Right lobe of liver (tissue), 6 donors: ENCODE data around the gene BID. TPM values are rescaled to one million over a fixed set of nuclear protein-coding genes. Genes with fewer than 3 reads are reported as not detected.
A peak's percentile ranks its signal among the peaks of the same experiment; 100 is the strongest.

Experiments used
- ATAC-seq, 4 donors: fragments of 200-7000 bp; cut with Tn5 transposase; one replicate each; pipeline ENCODE4 v1.9.1; 2020; ENCODE audit warnings: mild to moderate bottlenecking in 4 of 4, moderate library complexity in 4 of 4
- DNase-seq, 3 donors: peaks; one replicate each; pipeline ENCODE4 v3.0.0-alpha.2; 2020
- H3K27ac ChIP-seq, 3 donors: fragments of 200-600 bp; one replicate each; pipeline ENCODE4 v1.8.0; 2022
- H3K27me3 ChIP-seq, 2 donors: fragments of 200-600 bp; one replicate each; pipeline ENCODE4 v1.8.0; 2022
- H3K36me3 ChIP-seq, 4 donors: fragments of 200-600 bp; sonication (generic) in 1 of 4; one replicate each; pipeline versions ENCODE4 v1.5.1 to v1.8.0; 2017 to 2022; ENCODE audit warnings: control low read depth in 1 of 4
- H3K4me1 ChIP-seq, 4 donors: fragments of 200-600 bp; sonication (generic) in 1 of 4; one replicate each; pipeline versions ENCODE4 v1.5.1 to v1.8.0; 2017 to 2022; ENCODE audit warnings: control low read depth in 1 of 4
- H3K4me3 ChIP-seq, 3 donors: fragments of 200-600 bp; one replicate each; pipeline ENCODE4 v1.8.0; 2022
- H3K9me3 ChIP-seq, 4 donors: fragments of 200-600 bp; sonication (generic) in 1 of 4; one replicate each; pipeline versions ENCODE4 v1.5.1 to v1.8.0; 2017 to 2022; ENCODE audit warnings: control low read depth in 1 of 4
- CTCF ChIP-seq, 4 donors: fragments of 200-600 bp in 3 of 4; fragments of 450-650 bp in 1 of 4; IDR thresholded peaks; one replicate each; pipeline versions ENCODE4 v1.5.1 to v1.8.0; 2016 to 2022; ENCODE audit warnings: antibody characterized with exemption in 4 of 4, mild to moderate bottlenecking in 2 of 4
- POLR2A ChIP-seq: fragments of 450-650 bp; IDR thresholded peaks from one replicate; pipeline ENCODE4 v1.6.1; 2017; ENCODE audit warnings: antibody characterized with exemption, mild to moderate bottlenecking
- WGBS: methylation state at CpG from one replicate; pipeline ENCODE4 v1.1.6; 2018; ENCODE audit warnings: low coverage, low lambda C conversion rate; ENCODE audit not compliant: insufficient coverage; ENCODE audit errors: missing lambda C conversion rate; 5-methylcytosine and 5-hydroxymethylcytosine counted together
- intact Hi-C, 2 donors: fragments of 100-400 bp; cut with DNase I; formaldehyde crosslinking; loops; one replicate each; pipeline versions ENCODE4 v1.11.2 to v1.14.1; 2022
- long read RNA-seq: library from polyadenylated mRNA; unstranded; transcript quantifications from one replicate; pipeline ENCODE4 v2.0.0, GENCODE V29; 2019
- total RNA-seq, 6 experiments: library from RNA; depleted of rRNA in 2 of 6; stranded (reverse); fragments of >200 nt in 2 of 6; fragmentation: NEBNext Ultra II Directional in 3 of 6; extraction: Animal tissue kit (Norgen Biotek cat#: 25700) in 3 of 6; gene quantifications; one replicate each; pipeline versions ENCODE4 v1.1.0 to v1.2.4, GENCODE V29; 2016 to 2023
- donor health status: DM: no; HTN: yes; CAD: no.
- donor health status: DM: no; HTN: no; CAD: no.
- donor health status: DM: no; HTN: no; CAD: no.
- donor health status: DM: no; HTN: yes; CAD: no.
- donor health status: DM: no; HTN: yes; CAD: no.

The BID gene
- 10 to 100 TPM; 30.5 to 57.3 (median 36.2) TPM for total RNA-seq
- long read RNA-seq, transcript BID-215 (6 exons, 2,199 nt) = major isoform, 17 of 20 reads
- long read RNA-seq, partial matches to known transcripts = 0 of 20 reads
- long read RNA-seq, other reads (novel, unspliced or antisense) = 2 of 20 reads

GRCh38 chr22:17774206-17774925 lies at the start of gene BID:
TSS of gene BID (minus strand) at chr22:17774469. CDS start at chr22:17750116, 24,353 bp downstream.
- Histone ChIP-seq H3K4me3 (peak within 1 kb of the TSS; percentile 61 to 83 (median 64)), H3K9me3 (no peaks in the 10 kb centered on the region), H3K36me3 (no peaks in the 10 kb centered on the region), H3K27ac (peak within 1 kb of the TSS; percentile 82 to 96 (median 87)), H3K27me3 (no peaks in the 10 kb centered on the region), H3K4me1 (peaks cover 0 to 26% (median 10%) of the 10 kb centered on the region in 4 donors)
- TF ChIP-seq CTCF (IDR thresholded peaks at IDR 0.05) (no peak), POLR2A (peak; percentile 57)
- under 1% methylated on average over 27 of the region's 64 CpGs for WGBS
- intact Hi-C loops = no loop called here
- DNase-seq (peak; percentile 71 to 81 (median 74)), ATAC-seq (peak; percentile 10 to 37 (median 28))

- H3K4me3 ChIP-seq = no peak overlapping the region
- intact Hi-C loops = loop anchor here in 1 of 2 donors (10.0 kb wide), 1 partner anchor 251 kb away; the partner anchor contains the start of gene PEX26
- peaks cover 0 to 35% (median 15%) of the 10 kb centered on the region in 4 donors for H3K36me3 ChIP-seq
- no peak overlapping the region for H3K27ac ChIP-seq
- WGBS = no CpG with 5 or more reads among the region's 15 CpGs
- no peaks in the 10 kb centered on the region for H3K4me1 ChIP-seq
- no peak for DNase-seq
- H3K9me3 ChIP-seq = no peaks in the 10 kb centered on the region
- ATAC-seq = no peak
- TF ChIP-seq POLR2A = no peak
- TF ChIP-seq CTCF (IDR thresholded peaks at IDR 0.05) = no peak
- H3K27me3 ChIP-seq = no peaks in the 10 kb centered on the region
Measured at GRCh38 chr22:17823964-17824363, 49.7 kb upstream of the BID start.

- no peaks in the 10 kb centered on the region for H3K4me1 ChIP-seq
- no peaks in the 10 kb centered on the region for H3K9me3 ChIP-seq
- intact Hi-C loops = loop anchor here in 1 of 2 donors (10.0 kb wide), 1 partner anchor 252 kb away; the partner anchor contains the start of gene PEX26
- H3K27ac ChIP-seq = no peak overlapping the region
- ATAC-seq (no peak), DNase-seq (no peak)
- peaks cover 0 to 33% (median 16%) of the 10 kb centered on the region in 4 donors for H3K36me3 ChIP-seq
- 69% methylated on average over 2 of the region's 4 CpGs for WGBS
- no peak overlapping the region for H3K4me3 ChIP-seq
- H3K27me3 ChIP-seq = no peaks in the 10 kb centered on the region
- TF ChIP-seq POLR2A (no peak), CTCF (IDR thresholded peaks at IDR 0.05) (no peak)
Measured at GRCh38 chr22:17823226-17823625, 49.0 kb upstream of the BID start.

- Histone ChIP-seq H3K27ac (no peak overlapping the region), H3K4me1 (no peaks in the 10 kb centered on the region), H3K4me3 (no peak overlapping the region), H3K27me3 (no peaks in the 10 kb centered on the region), H3K36me3 (peaks cover 0 to 36% (median 15%) of the 10 kb centered on the region in 4 donors), H3K9me3 (no peaks in the 10 kb centered on the region)
- ATAC-seq = no peak
- TF ChIP-seq CTCF (IDR thresholded peaks at IDR 0.05) (no peak), POLR2A (no peak)
- intact Hi-C loops = loop anchor here in 1 of 2 donors (10.0 kb wide), 1 partner anchor 253 kb away; the partner anchor contains the start of gene PEX26
- WGBS = 88% methylated on average over 8 of the region's 13 CpGs
- no peak for DNase-seq
Measured at GRCh38 chr22:17822087-17822486, 47.8 kb upstream of the BID start.
